SIG-M5 treated with dmso at 0.1 percent for 504 hours (cell line): ENCODE results near the gene DOCK10.

ENCODE experiments used
- DNase-seq: peaks from one replicate; lab custom pipeline; 2025; ENCODE audit not compliant: unreplicated experiment; lab: John Stamatoyannopoulos, UW

DOCK10 gene

GRCh38 chr2:225042800-225043167 is 516 bp upstream of the DOCK10 start:
- DNase-seq: no peak

- DNase-seq: peak; percentile 75
Measured at GRCh38 chr2:225041207-225041850, 939 bp downstream of the DOCK10 start.

DNA sequence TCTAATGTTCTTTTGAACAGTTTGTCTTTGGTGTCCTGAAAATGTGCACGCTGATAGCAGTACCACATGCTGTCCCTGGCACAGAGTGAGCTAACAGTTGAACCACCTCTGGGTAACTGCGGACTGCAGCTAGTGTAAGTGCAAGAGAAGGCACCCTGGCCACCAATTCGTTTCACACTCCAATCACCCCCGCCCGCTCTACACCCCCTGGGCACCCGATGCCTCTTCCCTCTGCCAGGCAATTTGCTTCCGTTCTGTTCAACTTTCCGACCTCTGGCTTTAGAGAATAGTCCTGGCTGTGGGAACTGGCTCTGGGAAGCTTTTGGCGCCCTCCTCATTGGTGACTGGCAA is 1.4 kb downstream of the DOCK10 start:
- no peak for DNase-seq

DNA sequence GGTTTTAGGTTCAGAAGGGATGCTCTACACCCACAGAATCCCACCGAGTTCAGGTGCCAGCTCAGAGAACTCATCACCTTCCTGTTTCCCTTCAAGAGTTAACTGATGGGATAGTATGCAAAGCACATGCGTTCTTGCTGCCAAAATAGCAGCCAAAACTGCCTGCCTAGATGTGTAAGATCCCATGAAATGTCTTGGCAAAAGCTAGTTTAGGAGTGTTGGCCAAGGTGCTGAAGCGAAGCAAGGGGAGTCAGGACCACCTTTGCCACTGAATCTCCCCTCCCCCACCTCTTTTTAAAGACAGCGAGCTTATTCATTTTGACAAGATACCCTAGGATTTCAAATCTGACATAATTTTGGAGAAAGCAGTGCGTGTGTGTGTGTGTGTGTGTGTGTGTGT is 2.1 kb downstream of the DOCK10 start:
- DNase-seq: no peak

DNA sequence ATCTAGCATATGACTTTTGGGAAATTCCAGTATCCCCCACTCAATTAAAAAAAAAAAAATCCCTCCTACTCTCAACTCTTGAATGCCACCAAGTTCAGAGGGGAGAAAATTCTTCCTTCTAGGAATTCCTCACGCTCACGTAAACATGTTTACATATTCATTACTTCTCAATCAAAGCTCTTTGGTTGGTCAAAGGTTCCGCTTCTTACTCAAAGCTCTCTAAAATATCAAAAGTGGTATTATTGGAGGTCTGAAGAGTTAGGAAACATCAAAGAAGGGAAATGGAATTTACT is 4.1 kb downstream of the DOCK10 start:
- DNase-seq: no peak

DNA sequence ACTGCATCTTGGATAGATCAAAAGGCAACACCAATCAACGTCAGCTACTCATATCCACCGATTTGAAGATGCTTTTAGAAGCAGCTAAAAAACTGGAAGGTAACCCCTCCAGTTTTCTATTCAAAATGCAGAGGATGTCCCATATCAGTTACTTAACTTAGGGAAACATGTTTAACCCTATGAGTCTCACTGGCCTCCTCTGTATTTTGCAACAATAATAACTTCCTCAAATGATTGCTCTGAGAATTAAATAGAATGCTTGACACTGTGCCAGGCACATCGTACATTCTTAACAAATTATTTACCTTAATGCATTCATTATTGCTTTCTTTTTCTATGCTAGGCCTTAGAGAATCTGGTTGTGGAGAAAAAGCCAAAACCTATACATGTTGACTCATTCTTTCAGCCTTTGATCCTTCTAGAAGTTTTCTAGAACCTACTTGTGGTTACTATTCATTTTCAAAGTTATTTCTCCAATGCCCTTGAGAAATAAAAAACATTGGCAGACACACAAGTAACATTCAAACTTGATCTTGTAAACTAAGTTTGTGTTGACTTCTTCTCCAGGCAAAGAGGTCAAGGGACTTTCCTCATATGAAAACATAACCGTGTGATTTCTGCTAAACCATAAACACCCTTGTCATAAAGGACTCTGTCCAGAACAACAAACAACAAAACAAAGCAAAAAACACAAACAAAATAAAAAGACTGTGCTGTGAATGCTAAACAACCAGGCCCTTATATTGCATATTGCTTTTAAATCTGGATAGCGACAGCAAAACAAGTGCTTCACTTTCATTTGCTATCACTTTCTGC is 4.6 kb downstream of the DOCK10 start:
- DNase-seq: peak; percentile 51

GRCh38 chr2:225036431-225036830 is 5.8 kb downstream of the DOCK10 start:
- DNase-seq: no peak

GRCh38 chr2:225033440-225034318 is 8.6 kb downstream of the DOCK10 start:
- no peak for DNase-seq

GRCh38 chr2:225032246-225032645 is 10.0 kb downstream of the DOCK10 start:
- no peak for DNase-seq

- no peak for DNase-seq
Measured at GRCh38 chr2:225031599-225031998, 10.7 kb downstream of the DOCK10 start.

DNA sequence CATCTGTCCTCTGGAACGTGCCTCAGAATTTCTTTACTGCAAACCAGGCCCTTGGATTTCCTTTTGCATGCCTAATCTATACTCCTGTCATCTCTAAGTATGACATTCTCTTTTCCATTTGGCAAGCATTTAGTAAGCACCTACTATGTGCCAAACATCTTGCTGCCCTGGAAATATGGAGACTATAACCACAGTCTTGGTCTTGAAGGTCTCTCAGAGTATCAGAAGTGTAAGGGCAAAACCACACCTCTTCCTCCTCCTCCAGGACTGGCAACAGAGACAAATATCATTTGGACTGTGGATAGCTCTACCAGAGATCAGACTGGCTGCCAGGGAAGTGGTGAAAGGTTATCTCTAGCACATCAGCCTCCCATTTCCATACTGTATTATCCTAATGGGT is 11.4 kb downstream of the DOCK10 start:
- DNase-seq: no peak

GRCh38 chr2:225030203-225030602 is 12.1 kb downstream of the DOCK10 start:
- no peak for DNase-seq

- DNase-seq: no peak
Measured at GRCh38 chr2:225028572-225028971, 13.7 kb downstream of the DOCK10 start.

- DNase-seq: peak; percentile 53
Measured at GRCh38 chr2:225027061-225027762, 15.1 kb downstream of the DOCK10 start.

DNA sequence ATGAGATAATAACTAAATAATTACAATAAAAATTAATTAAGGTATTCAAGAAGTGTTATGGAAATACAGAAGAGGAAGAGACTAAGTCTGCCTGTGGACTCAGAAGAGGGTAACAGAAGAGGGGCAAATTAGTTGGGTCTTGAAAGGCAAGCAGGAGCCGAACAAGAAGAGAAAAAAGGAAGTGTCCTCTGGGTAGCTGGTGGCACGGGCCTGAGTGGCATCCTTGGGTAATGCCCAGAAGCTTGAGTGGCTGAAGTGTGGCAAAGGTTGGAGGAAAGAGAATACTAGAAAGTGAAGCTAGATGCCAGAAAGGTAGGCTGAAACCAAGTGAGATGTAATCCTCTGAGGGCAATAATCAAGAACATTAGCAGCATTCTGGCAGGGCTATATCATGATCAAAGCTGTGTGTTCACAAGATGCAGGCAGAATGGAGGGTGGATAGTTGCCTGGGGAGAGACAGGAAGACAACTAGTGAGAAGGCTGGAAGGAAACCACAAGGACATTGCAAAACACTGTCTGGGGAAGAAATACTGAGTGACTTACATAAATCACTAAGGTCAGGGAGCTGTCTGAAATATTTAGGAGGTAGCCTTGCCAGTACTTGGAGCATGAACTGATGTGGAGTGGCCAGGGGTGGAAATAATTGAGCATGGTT is 16.2 kb downstream of the DOCK10 start:
- DNase-seq: peak; percentile 95

DNA sequence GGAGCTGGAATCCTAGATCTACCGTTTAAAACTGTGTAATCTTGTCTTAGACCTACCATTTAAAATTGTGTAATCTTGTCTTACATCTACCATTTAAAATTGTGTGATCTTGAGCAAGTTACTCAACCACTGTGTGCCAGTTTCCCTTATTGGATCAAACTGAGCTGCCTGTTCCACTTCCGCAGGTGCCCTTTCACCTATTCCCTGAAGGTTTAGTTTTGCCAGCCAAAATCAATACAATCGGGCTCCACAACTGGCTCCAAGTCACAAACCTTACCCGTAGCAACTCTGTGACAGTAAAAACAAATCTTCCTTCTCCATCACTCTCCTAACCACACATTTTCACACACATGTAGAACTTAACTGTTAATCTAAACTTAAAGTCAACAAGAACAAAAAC is 20.1 kb downstream of the DOCK10 start:
- DNase-seq: peak; percentile 24

DNA sequence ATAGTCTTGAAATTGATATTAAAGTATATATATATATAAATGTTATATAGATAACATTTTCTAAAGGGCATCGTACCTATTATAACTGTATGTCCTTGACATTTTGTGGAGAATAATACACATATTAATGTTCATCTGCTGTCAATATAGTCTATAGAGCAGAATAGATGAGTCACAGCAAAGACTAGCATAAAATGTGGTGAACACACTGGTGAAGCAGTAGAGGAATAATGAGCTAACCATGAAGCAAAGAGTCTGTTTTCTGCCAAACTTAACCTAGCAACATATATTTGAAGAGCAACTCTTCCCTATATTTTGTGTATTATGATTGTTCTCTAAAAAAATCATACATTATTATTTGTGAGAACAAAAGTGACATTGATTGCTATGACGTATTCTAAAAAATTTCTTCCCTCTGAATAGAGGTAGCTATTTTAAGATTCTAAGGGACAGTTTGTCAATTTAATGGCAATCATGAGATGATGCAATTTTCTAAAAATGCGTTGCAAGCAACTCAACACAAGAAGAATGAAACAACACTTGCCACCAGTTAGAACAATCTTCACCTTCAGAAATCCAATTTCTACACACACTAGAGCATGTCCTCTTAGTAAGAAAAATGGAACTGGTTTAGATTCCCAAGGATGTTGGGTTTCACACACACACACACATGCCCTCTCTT is 22.0 kb downstream of the DOCK10 start:
- peak; percentile 46 for DNase-seq

- DNase-seq: no peak
Measured at GRCh38 chr2:225019105-225019504, 23.2 kb downstream of the DOCK10 start.

GRCh38 chr2:225017713-225018112 is 24.6 kb downstream of the DOCK10 start:
- no peak for DNase-seq

DNA sequence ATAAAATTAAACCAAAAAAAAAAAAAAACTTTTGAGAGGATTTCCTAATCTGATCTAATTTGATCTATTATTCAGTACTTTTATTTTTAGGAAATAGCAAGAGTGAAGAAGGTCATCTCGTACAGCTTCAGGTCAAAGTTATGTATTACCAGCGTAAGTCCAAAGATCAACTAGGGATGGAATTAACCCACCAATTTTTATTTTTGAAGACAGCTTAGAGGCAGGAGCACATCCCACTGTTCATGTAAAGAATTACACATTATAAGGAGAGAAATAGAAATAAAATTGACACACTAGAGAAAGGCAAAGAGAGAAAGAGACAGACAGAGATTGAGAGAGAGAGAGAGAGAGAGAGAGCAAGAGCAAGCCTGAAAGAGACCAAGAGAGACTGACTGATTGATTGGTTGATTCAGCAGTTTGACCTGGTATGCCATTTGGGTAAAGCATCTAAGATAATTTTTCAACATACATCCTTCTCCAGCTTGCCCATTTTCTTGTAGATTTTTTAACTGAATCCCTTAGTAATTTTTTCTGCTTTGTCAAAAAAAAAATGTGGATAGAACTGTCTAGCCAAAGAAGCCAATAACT is 25.1 kb downstream of the DOCK10 start:
- no peak for DNase-seq
